Mesendoderm (in vitro differentiated cells): ENCODE data around the gene AXIN1.
A peak's percentile ranks its signal among the peaks of the same experiment; 100 is the strongest.

Source experiments
- DNase-seq: peaks from one replicate; pipeline ENCODE4 v3.0.0; 2013
- H2AK5ac ChIP-seq: 2 replicates; pipeline ENCODE4 v1.6.1; 2013; ENCODE audit warnings: low read length, inconsistent platforms
- H2BK120ac ChIP-seq: 2 replicates; pipeline ENCODE4 v1.6.1; 2013; ENCODE audit warnings: low read depth, mild to moderate bottlenecking, low read length, moderate library complexity, mixed read lengths
- H2BK15ac ChIP-seq: replicated peaks from 2 replicates; pipeline ENCODE4 v1.6.1; 2013; ENCODE audit warnings: low read depth, mild to moderate bottlenecking, moderate library complexity
- H2BK5ac ChIP-seq: 2 replicates; pipeline ENCODE4 v1.6.1; 2013; ENCODE audit warnings: low read length, inconsistent platforms
- H3K18ac ChIP-seq: 2 replicates; pipeline ENCODE4 v1.6.1; 2013; ENCODE audit warnings: mild to moderate bottlenecking, low read length, mixed read lengths
- H3K23ac ChIP-seq: one replicate; pipeline ENCODE4 v1.6.1; 2013; ENCODE audit warnings: low read length
- H3K27ac ChIP-seq: 2 replicates; pipeline ENCODE4 v1.5.1; 2013; ENCODE audit warnings: low read depth, mild to moderate bottlenecking, inconsistent platforms, low read length, moderate library complexity
- H3K27me3 ChIP-seq: 2 replicates; pipeline ENCODE4 v1.6.1; 2013; ENCODE audit warnings: low read length, control low read depth, mild to moderate bottlenecking, inconsistent platforms; ENCODE audit not compliant: insufficient read depth, poor library complexity
- H3K36me3 ChIP-seq: 2 replicates; pipeline ENCODE4 v1.6.1; 2013; ENCODE audit warnings: low read length, inconsistent platforms; ENCODE audit not compliant: control insufficient read depth, insufficient read depth
- H3K4ac ChIP-seq: one replicate; pipeline ENCODE4 v1.6.1; 2013; ENCODE audit warnings: low read depth, mild to moderate bottlenecking, low read length, moderate library complexity
- H3K4me1 ChIP-seq: 2 replicates; pipeline ENCODE4 v1.6.1; 2013; ENCODE audit warnings: low read depth, low read length, inconsistent platforms; ENCODE audit not compliant: control insufficient read depth
- H3K4me2 ChIP-seq: 2 replicates; pipeline ENCODE4 v1.6.1; 2013; ENCODE audit warnings: low read length
- H3K4me3 ChIP-seq: 2 replicates; pipeline ENCODE4 v1.5.1; 2013; ENCODE audit warnings: mild to moderate bottlenecking, low read length
- H3K56ac ChIP-seq: one replicate; pipeline ENCODE4 v1.6.1; 2013; ENCODE audit warnings: low read length
- H3K79me1 ChIP-seq: 2 replicates; pipeline ENCODE4 v1.6.1; 2013; ENCODE audit warnings: low read length, inconsistent platforms
- H3K79me2 ChIP-seq: 2 replicates; pipeline ENCODE4 v1.6.1; 2013; ENCODE audit warnings: mild to moderate bottlenecking, low read length; ENCODE audit not compliant: control insufficient read depth, insufficient read depth
- H3K9ac ChIP-seq: 2 replicates; pipeline ENCODE4 v1.6.1; 2013; ENCODE audit warnings: low read length, inconsistent platforms
- H4K5ac ChIP-seq: one replicate; pipeline ENCODE4 v1.6.1; 2013; ENCODE audit warnings: low read length
- H4K8ac ChIP-seq: one replicate; pipeline ENCODE4 v1.6.1; 2013; ENCODE audit warnings: low read depth, mild to moderate bottlenecking, control low read depth, low read length, moderate library complexity
- WGBS: extraction: QIAGEN DNeasy Blood & Tissue Kit; methylation state at CpG from one replicate; pipeline ENCODE4 v1.1.7; 2013; ENCODE audit warnings: low lambda C conversion rate, missing lambda C conversion rate; ENCODE audit not compliant: insufficient coverage; ENCODE audit errors: extremely low coverage; 5-methylcytosine and 5-hydroxymethylcytosine counted together

AXIN1 gene

DNA sequence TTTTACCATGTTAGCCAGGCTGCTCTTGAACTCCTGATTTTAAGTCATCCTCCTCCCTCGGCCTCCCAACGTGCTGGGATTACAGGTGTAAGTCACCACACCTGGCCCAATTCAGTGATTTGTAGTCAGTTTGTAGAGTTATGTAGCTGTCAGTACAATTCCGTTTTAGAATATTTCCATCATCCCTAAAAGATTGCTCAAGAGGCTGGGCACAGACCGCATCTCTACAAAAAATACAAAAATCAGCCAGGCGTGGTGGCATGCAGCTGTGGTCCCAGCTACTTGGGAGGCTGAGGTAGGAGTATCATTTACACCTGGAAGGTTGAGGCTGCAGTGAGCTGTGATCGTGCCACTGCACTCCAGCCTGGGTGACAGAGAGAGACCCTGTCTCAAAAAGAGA, 97.3 kb downstream of the AXIN1 start:
- WGBS = no CpG with 5 or more reads among the region's 6 CpGs
- Histone ChIP-seq H3K4me3 (no peak overlapping the region), H2BK15ac (no peak overlapping the region), H3K27me3 (no peaks in the 10 kb centered on the region), H2BK5ac (no peak overlapping the region), H3K4ac (no peak overlapping the region), H3K4me1 (no peaks in the 10 kb centered on the region), H4K8ac (no peak overlapping the region), H3K56ac (no peak overlapping the region), H4K5ac (no peak overlapping the region), H3K4me2 (no peak overlapping the region), H3K9ac (no peak overlapping the region), H3K36me3 (peaks cover 5% of the 10 kb centered on the region), H3K23ac (no peak overlapping the region), H3K79me1 (no peaks in the 10 kb centered on the region), H3K79me2 (no peaks in the 10 kb centered on the region), H3K27ac (no peak overlapping the region), H3K18ac (no peak overlapping the region), H2BK120ac (no peak overlapping the region), H2AK5ac (no peak overlapping the region)
- DNase-seq = no peak

DNA sequence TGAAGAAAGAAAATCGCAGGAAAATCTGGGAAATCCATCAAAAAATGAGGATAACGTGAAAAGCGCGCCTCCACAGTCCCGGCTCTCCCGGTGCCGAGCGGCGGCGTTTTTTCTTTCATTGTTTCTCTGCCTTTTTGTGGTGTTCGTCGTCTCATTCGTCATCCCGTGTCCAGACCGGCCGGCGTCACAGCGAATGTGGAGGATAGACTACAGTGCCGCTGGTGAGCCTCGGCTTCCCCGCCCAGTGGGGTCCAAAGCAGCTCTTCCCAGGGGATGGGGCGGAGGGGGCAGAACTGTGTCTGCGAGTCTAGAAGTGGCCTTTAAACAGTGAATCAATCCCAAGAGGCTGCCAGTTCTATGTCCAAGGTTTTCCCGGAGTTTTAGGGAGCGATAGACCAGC, 98.1 kb downstream of the AXIN1 start:
- H3K23ac ChIP-seq = no peak overlapping the region
- no peaks in the 10 kb centered on the region for H3K79me2 ChIP-seq
- no peak overlapping the region for H3K56ac ChIP-seq
- no peak for DNase-seq
- H2BK120ac ChIP-seq = no peak overlapping the region
- H3K4me1 ChIP-seq = no peaks in the 10 kb centered on the region
- H2BK15ac ChIP-seq = no peak overlapping the region
- H2AK5ac ChIP-seq = no peak overlapping the region
- peaks cover 3% of the 10 kb centered on the region for H3K36me3 ChIP-seq
- no peaks in the 10 kb centered on the region for H3K27me3 ChIP-seq
- H4K5ac ChIP-seq = no peak overlapping the region
- WGBS = no CpG with 5 or more reads among the region's 25 CpGs
- H3K4me2 ChIP-seq = no peak overlapping the region
- no peak overlapping the region for H3K27ac ChIP-seq
- no peak overlapping the region for H4K8ac ChIP-seq
- no peak overlapping the region for H3K4ac ChIP-seq
- H3K79me1 ChIP-seq = no peaks in the 10 kb centered on the region
- no peak overlapping the region for H3K4me3 ChIP-seq
- no peak overlapping the region for H2BK5ac ChIP-seq
- H3K18ac ChIP-seq = no peak overlapping the region
- H3K9ac ChIP-seq = no peak overlapping the region

DNA sequence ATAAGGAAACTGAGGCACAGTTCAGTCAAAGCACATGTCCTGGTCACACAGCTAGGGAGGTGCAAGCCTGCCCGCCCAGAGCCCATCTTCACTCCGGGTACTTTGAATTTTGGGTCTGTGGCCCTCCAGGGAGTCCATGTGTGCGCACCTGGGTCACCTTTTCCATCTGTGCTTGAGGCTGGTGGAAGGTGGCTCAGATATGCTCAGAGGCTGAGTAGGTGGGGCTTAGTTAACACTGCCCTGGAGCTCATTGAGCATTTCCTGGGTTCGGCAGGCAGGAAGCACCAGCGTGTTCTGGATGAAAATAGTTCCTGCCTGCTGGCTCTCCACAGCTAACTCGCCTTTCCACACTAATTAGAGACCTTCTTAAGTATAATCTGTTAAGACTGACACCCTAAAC, 98.7 kb downstream of the AXIN1 start:
- Histone ChIP-seq H4K5ac (no peak overlapping the region), H3K9ac (no peak overlapping the region), H3K79me2 (no peaks in the 10 kb centered on the region), H3K4ac (no peak overlapping the region), H2BK120ac (no peak overlapping the region), H3K18ac (no peak overlapping the region), H3K4me3 (no peak overlapping the region), H3K4me2 (no peak overlapping the region), H3K27me3 (no peaks in the 10 kb centered on the region), H3K36me3 (peaks cover 3% of the 10 kb centered on the region), H3K4me1 (no peaks in the 10 kb centered on the region), H2BK15ac (no peak overlapping the region), H3K56ac (no peak overlapping the region), H3K23ac (no peak overlapping the region), H3K79me1 (no peaks in the 10 kb centered on the region), H4K8ac (no peak overlapping the region), H2BK5ac (no peak overlapping the region), H2AK5ac (no peak overlapping the region), H3K27ac (no peak overlapping the region)
- WGBS = no CpG with 5 or more reads among the region's 6 CpGs
- no peak for DNase-seq

DNA sequence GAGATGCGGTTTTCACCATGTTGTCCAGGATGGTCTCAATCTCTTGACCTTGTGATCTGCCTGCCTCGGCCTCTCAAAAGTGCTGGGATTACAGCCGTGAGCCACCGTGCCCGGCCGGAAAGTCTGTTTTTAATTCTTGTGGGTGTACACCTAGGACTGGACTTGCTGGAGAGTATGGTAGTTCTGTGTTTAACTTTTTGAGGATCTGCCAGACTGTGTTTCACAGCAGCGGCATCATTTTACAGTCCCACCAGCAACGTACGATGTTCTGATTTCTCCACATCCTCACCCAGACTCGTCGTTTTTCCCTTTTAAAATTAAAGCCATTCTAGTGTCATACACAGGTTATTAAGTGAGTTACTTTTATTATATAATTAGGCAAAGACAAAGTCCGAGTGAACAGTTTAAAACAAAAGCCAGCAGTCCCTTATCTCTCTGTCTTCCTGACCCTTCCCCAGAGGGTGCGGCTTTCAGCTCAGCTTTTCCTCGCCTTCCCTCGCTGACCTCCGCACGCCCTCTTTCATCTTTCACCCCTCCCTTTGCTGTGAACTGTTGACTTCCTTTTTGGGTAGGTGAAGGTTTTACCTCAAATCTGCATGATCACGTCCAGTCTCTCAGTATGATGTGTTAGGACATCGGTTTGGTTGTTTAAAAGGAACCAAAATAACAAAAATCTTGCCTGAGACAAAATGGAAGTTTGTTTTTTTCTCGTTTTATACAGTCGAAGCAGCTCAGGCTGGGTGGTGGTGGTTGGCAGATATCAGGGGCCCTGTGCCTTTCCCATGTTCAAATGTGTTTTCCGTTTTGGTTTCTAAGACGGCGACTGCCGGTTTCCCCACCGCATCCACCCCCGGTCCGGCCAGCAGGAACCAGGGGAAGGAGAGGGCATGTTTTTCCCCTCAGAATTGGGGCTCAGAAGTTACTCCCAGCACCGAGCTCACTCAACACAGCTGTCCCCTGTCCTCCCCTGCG, 99.9 kb downstream of the AXIN1 start:
- no peaks in the 10 kb centered on the region for H3K79me2 ChIP-seq
- no peak overlapping the region for H4K5ac ChIP-seq
- H3K4me1 ChIP-seq = no peaks in the 10 kb centered on the region
- H3K9ac ChIP-seq = no peak overlapping the region
- peak overlapping the region; percentile 57 for H3K23ac ChIP-seq
- no peak overlapping the region for H3K27ac ChIP-seq
- no peak overlapping the region for H3K4me2 ChIP-seq
- H3K56ac ChIP-seq = no peak overlapping the region
- no peaks in the 10 kb centered on the region for H3K79me1 ChIP-seq
- H3K4ac ChIP-seq = no peak overlapping the region
- H2BK120ac ChIP-seq = no peak overlapping the region
- no peak overlapping the region for H3K4me3 ChIP-seq
- H4K8ac ChIP-seq = no peak overlapping the region
- no peak overlapping the region for H3K18ac ChIP-seq
- H2AK5ac ChIP-seq = no peak overlapping the region
- WGBS = no CpG with 5 or more reads among the region's 30 CpGs
- no peaks in the 10 kb centered on the region for H3K27me3 ChIP-seq
- H3K36me3 ChIP-seq = peaks cover 3% of the 10 kb centered on the region
- H2BK5ac ChIP-seq = no peak overlapping the region
- H2BK15ac ChIP-seq = no peak overlapping the region
- no peak for DNase-seq

DNA sequence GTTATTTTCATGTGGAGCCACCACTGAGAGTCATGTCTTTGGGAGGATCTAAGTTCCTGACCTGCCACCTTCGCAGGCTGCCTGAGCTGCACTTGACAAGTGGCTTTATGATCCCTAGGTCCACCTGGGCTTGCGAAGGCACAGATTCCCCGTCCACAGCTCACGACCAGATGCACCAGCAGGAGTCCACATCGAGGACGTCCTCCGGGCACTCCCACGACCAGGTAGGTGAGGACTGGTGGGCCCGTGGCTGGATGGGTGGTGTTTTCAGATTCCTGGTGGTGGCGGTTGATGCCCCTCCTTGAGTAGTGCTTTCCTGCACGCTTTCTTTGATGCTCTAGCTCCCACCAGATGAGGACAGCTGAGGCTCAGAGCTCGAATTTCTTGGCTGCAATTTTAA, 103.1 kb downstream of the AXIN1 start:
- no peak overlapping the region for H2BK120ac ChIP-seq
- H3K4ac ChIP-seq = no peak overlapping the region
- H4K5ac ChIP-seq = no peak overlapping the region
- H2AK5ac ChIP-seq = no peak overlapping the region
- H3K27me3 ChIP-seq = no peaks in the 10 kb centered on the region
- no peak overlapping the region for H3K23ac ChIP-seq
- H4K8ac ChIP-seq = no peak overlapping the region
- no peak overlapping the region for H3K4me3 ChIP-seq
- H3K56ac ChIP-seq = no peak overlapping the region
- no peaks in the 10 kb centered on the region for H3K4me1 ChIP-seq
- no peaks in the 10 kb centered on the region for H3K79me1 ChIP-seq
- H3K18ac ChIP-seq = no peak overlapping the region
- no peak overlapping the region for H2BK15ac ChIP-seq
- H3K4me2 ChIP-seq = no peak overlapping the region
- DNase-seq = no peak
- H3K27ac ChIP-seq = no peak overlapping the region
- WGBS = no CpG with 5 or more reads among the region's 12 CpGs
- H3K9ac ChIP-seq = no peak overlapping the region
- no peaks in the 10 kb centered on the region for H3K36me3 ChIP-seq
- no peaks in the 10 kb centered on the region for H3K79me2 ChIP-seq
- H2BK5ac ChIP-seq = no peak overlapping the region

DNA sequence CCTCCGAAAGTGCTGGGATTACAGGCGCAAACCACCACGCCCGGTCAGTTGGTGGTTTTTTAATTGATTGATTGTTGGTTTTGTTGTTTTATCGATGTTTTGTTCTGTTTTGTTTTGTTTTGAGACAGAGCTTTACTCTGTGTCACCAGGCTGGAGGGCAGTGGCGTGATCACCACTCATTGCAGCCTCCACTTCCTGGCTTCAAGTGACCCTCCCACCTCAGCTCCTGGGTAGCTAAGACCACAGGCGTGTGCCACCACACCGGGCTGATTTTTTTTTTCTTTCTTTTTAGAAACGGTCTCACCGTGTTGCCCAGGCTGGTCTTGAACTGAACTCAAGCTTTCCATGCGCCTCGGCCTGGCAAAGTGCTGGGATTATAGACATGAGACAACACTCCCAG, 105.5 kb downstream of the AXIN1 start:
- H4K8ac ChIP-seq = no peak overlapping the region
- H3K79me1 ChIP-seq = no peaks in the 10 kb centered on the region
- H3K9ac ChIP-seq = no peak overlapping the region
- no peaks in the 10 kb centered on the region for H3K4me1 ChIP-seq
- no peak overlapping the region for H2AK5ac ChIP-seq
- H3K4me2 ChIP-seq = no peak overlapping the region
- H3K18ac ChIP-seq = no peak overlapping the region
- H4K5ac ChIP-seq = no peak overlapping the region
- H3K27me3 ChIP-seq = no peaks in the 10 kb centered on the region
- no peak for DNase-seq
- no peak overlapping the region for H3K23ac ChIP-seq
- no CpG with 5 or more reads among the region's 12 CpGs for WGBS
- no peak overlapping the region for H2BK5ac ChIP-seq
- no peak overlapping the region for H2BK120ac ChIP-seq
- H3K4me3 ChIP-seq = no peak overlapping the region
- H3K79me2 ChIP-seq = no peaks in the 10 kb centered on the region
- no peak overlapping the region for H3K27ac ChIP-seq
- no peaks in the 10 kb centered on the region for H3K36me3 ChIP-seq
- H3K4ac ChIP-seq = no peak overlapping the region
- H3K56ac ChIP-seq = no peak overlapping the region
- H2BK15ac ChIP-seq = no peak overlapping the region
